Measurements from ENCODE around the gene ZNF692. TPM values are rescaled to one million over a fixed set of nuclear protein-coding genes. Genes with fewer than 3 reads are reported as not detected.
A peak's percentile ranks its signal among the peaks of the same experiment; 100 is the strongest.

The ZNF692 gene
- total RNA-seq, 1 experiment from 2014 or later: 59.1 TPM

DNA sequence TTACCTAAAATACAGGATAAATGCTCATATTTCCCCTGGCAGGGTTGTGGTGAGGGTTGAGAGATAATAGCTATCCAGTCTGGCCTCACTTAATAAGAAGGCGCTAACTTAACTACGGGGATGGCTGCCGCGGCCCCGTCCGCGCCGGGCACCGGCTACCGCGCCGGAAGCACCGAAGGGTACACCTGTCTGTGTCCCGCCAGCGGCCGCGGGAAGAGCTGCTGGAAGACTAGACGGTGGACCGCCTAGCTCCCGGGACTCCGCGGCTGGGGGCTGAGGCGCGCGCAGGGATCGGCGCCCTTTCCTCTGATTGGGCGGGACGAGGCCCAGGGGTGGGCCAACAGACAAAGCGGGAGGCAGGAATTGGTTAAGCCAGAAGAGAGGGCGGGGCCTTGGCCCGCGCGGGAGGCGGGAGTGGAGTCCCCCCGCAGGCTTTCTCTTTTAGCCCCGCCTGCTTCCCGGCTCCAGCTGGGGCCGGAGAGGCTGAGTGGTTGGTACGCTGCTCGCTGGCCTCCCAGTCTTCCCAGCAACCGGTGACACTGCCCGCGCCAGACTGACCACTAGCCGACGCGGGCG is 21.0 kb downstream of the ZNF692 start, which contains the start of gene ZNF672 (continued):
- no peak for TF ChIP-seq JUN (CRISPR knock-in tag; IDR thresholded peaks at IDR 0.05)
- TF ChIP-seq MYBL2 (CRISPR knock-in tag; IDR thresholded peaks at IDR 0.05): no peak; the same call in 1 of the 2 replicates
- no peak for TF ChIP-seq PRRX2 (CRISPR knock-in tag; IDR thresholded peaks at IDR 0.05)
- TF ChIP-seq ELF4 (CRISPR knock-in tag; IDR thresholded peaks at IDR 0.05; ENCODE audit: low read depth): no peak
- TF ChIP-seq, protein P1, sequence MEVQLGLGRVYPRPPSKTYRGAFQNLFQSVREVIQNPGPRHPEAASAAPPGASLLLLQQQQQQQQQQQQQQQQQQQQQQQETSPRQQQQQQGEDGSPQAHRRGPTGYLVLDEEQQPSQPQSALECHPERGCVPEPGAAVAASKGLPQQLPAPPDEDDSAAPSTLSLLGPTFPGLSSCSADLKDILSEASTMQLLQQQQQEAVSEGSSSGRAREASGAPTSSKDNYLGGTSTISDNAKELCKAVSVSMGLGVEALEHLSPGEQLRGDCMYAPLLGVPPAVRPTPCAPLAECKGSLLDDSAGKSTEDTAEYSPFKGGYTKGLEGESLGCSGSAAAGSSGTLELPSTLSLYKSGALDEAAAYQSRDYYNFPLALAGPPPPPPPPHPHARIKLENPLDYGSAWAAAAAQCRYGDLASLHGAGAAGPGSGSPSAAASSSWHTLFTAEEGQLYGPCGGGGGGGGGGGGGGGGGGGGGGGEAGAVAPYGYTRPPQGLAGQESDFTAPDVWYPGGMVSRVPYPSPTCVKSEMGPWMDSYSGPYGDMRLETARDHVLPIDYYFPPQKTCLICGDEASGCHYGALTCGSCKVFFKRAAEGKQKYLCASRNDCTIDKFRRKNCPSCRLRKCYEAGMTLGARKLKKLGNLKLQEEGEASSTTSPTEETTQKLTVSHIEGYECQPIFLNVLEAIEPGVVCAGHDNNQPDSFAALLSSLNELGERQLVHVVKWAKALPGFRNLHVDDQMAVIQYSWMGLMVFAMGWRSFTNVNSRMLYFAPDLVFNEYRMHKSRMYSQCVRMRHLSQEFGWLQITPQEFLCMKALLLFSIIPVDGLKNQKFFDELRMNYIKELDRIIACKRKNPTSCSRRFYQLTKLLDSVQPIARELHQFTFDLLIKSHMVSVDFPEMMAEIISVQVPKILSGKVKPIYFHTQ (CRISPR knock-in tag; IDR thresholded peaks at IDR 0.05): no peak
- TF ChIP-seq, protein P2, sequence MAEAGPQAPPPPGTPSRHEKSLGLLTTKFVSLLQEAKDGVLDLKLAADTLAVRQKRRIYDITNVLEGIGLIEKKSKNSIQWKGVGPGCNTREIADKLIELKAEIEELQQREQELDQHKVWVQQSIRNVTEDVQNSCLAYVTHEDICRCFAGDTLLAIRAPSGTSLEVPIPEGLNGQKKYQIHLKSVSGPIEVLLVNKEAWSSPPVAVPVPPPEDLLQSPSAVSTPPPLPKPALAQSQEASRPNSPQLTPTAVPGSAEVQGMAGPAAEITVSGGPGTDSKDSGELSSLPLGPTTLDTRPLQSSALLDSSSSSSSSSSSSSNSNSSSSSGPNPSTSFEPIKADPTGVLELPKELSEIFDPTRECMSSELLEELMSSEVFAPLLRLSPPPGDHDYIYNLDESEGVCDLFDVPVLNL (CRISPR knock-in tag; IDR thresholded peaks at IDR 0.05; ENCODE audit: borderline replicate concordance, low read depth): 0 out of 2 replicates have a peak, but pooled peaks have one; percentile 56
- TF ChIP-seq, protein P3, sequence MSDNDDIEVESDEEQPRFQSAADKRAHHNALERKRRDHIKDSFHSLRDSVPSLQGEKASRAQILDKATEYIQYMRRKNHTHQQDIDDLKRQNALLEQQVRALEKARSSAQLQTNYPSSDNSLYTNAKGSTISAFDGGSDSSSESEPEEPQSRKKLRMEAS (CRISPR knock-in tag; IDR thresholded peaks at IDR 0.05): no peak
- TF ChIP-seq, protein P4, sequence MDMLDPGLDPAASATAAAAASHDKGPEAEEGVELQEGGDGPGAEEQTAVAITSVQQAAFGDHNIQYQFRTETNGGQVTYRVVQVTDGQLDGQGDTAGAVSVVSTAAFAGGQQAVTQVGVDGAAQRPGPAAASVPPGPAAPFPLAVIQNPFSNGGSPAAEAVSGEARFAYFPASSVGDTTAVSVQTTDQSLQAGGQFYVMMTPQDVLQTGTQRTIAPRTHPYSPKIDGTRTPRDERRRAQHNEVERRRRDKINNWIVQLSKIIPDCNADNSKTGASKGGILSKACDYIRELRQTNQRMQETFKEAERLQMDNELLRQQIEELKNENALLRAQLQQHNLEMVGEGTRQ (CRISPR knock-in tag; IDR thresholded peaks at IDR 0.05): no peak
- TF ChIP-seq SP1 (CRISPR knock-in tag; conservative IDR thresholded peaks at IDR 0.05): peak; percentile 89
- TF ChIP-seq, protein P5, sequence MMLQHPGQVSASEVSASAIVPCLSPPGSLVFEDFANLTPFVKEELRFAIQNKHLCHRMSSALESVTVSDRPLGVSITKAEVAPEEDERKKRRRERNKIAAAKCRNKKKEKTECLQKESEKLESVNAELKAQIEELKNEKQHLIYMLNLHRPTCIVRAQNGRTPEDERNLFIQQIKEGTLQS (CRISPR knock-in tag; conservative IDR thresholded peaks at IDR 0.05): no peak
- TF ChIP-seq KAT7 (CRISPR knock-in tag; IDR thresholded peaks at IDR 0.05; ENCODE audit: borderline replicate concordance): no peak
- TF ChIP-seq ZNF219 (CRISPR knock-in tag; IDR thresholded peaks at IDR 0.05; ENCODE audit: borderline replicate concordance): no peak
- TF ChIP-seq, protein P6, sequence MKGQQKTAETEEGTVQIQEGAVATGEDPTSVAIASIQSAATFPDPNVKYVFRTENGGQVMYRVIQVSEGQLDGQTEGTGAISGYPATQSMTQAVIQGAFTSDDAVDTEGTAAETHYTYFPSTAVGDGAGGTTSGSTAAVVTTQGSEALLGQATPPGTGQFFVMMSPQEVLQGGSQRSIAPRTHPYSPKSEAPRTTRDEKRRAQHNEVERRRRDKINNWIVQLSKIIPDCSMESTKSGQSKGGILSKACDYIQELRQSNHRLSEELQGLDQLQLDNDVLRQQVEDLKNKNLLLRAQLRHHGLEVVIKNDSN (CRISPR knock-in tag; IDR thresholded peaks at IDR 0.05): peak; percentile 12; the same call in 1 of the 2 replicates
- TF ChIP-seq ZNF423 (CRISPR knock-in tag; IDR thresholded peaks at IDR 0.05): no peak
- TF ChIP-seq, protein P7, sequence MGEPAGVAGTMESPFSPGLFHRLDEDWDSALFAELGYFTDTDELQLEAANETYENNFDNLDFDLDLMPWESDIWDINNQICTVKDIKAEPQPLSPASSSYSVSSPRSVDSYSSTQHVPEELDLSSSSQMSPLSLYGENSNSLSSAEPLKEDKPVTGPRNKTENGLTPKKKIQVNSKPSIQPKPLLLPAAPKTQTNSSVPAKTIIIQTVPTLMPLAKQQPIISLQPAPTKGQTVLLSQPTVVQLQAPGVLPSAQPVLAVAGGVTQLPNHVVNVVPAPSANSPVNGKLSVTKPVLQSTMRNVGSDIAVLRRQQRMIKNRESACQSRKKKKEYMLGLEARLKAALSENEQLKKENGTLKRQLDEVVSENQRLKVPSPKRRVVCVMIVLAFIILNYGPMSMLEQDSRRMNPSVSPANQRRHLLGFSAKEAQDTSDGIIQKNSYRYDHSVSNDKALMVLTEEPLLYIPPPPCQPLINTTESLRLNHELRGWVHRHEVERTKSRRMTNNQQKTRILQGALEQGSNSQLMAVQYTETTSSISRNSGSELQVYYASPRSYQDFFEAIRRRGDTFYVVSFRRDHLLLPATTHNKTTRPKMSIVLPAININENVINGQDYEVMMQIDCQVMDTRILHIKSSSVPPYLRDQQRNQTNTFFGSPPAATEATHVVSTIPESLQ (CRISPR knock-in tag; IDR thresholded peaks at IDR 0.05): no peak

DNA sequence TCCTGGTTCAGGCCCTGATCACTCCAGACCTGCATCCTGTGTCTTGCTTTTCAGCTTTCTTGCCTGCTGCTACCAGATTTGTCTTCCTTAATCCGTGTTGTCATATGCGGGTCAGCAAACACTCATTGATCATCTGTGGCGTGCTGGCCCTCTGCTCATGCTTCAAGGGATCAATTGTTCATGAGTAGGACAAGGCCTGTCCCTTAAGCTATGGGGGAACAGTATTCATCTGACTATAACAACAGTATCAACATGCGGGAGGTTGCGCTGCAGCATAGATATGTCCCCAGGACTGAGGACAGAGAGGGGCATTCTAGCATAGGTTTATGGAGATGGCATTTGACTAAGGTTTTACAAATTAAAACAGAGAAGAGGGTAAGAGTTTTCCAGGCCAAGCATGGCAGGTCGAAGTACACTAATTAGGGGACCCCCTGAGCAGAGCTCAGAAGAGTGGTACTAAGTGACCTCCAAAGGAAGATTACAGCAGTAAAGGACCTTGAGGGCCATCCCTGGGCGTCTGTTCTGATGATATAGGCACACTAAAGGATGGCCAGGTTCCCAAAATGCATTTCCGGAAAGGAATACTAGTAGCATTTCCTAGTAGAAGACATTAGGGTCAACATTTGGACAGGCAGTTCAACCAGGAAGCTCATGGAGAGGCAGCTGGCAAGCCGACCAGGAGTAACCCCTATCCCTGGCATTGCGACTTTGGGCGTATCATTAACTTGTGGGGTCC is 21.7 kb downstream of the ZNF692 start:
- no peak for DNase-seq (ENCODE audit: low spot score)
- no peak for ATAC-seq
- H3K4me1 Mint-ChIP-seq: peaks cover 3% of the 10 kb centered on the region
- ChIA-PET POLR2A (interaction anchor here (0.8 to 3.4 kb wide), 6 partner anchors 9 to 71 kb away, joined by 5 to 35 read pairs (median 11); partner anchors contain the start of genes SH3BP5L and ZNF692), CTCF (interaction anchor here (1.2 to 3.5 kb wide), 5 partner anchors 11 to 67 kb away, joined by 3 to 53 read pairs (median 7); partner anchors contain the start of genes SH3BP5L and ZNF692)
- peak overlapping the region; percentile 17; the same call in 1 of the 2 replicates for H3K27ac Mint-ChIP-seq
- H3K9me3 Mint-ChIP-seq: no peaks in the 10 kb centered on the region
- H3K4me3 Mint-ChIP-seq: no peak overlapping the region
- no peaks in the 10 kb centered on the region; the same call in 1 of the 2 replicates for H3K27me3 Mint-ChIP-seq (ENCODE audit: low read depth)
- no peaks in the 10 kb centered on the region for H3K36me3 Mint-ChIP-seq
- TF ChIP-seq TEAD4 (CRISPR knock-in tag; IDR thresholded peaks at IDR 0.05): no peak
- TF ChIP-seq, protein P8, sequence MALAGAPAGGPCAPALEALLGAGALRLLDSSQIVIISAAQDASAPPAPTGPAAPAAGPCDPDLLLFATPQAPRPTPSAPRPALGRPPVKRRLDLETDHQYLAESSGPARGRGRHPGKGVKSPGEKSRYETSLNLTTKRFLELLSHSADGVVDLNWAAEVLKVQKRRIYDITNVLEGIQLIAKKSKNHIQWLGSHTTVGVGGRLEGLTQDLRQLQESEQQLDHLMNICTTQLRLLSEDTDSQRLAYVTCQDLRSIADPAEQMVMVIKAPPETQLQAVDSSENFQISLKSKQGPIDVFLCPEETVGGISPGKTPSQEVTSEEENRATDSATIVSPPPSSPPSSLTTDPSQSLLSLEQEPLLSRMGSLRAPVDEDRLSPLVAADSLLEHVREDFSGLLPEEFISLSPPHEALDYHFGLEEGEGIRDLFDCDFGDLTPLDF (CRISPR knock-in tag; IDR thresholded peaks at IDR 0.05): no peak
- TF ChIP-seq, protein P4 (CRISPR knock-in tag; IDR thresholded peaks at IDR 0.05): no peak
- TF ChIP-seq SMAD4 (CRISPR knock-in tag; IDR thresholded peaks at IDR 0.05): no peak
- TF ChIP-seq ZNF232 (CRISPR knock-in tag; IDR thresholded peaks at IDR 0.05): no peak
- TF ChIP-seq, protein P7 (CRISPR knock-in tag; IDR thresholded peaks at IDR 0.05): no peak
- TF ChIP-seq JAZF1 (CRISPR knock-in tag; IDR thresholded peaks at IDR 0.05): no peak
